Progenitor cell of endocrine pancreas (in vitro differentiated cells): Measurements from ENCODE around the gene TMEM222. TPM values are rescaled to one million over a fixed set of nuclear protein-coding genes. Genes with fewer than 3 reads are reported as not detected.
A peak's percentile ranks its signal among the peaks of the same experiment; 100 is the strongest.

Experiments used
- DNase-seq: peaks from one replicate; pipeline ENCODE4 v3.0.0; 2021; ENCODE audit warnings: low spot score; ENCODE audit not compliant: unreplicated experiment
- H3K27ac Mint-ChIP-seq: 2 replicates; pipeline ENCODE4 v1.8.0; 2021; ENCODE audit warnings: mild to moderate bottlenecking, moderate library complexity, mixed read lengths
- H3K27me3 Mint-ChIP-seq: 2 replicates; pipeline ENCODE4 v1.8.0; 2021; ENCODE audit warnings: mixed read lengths
- H3K36me3 Mint-ChIP-seq: 2 replicates; pipeline ENCODE4 v1.8.0; 2022; ENCODE audit warnings: mixed read lengths; ENCODE audit not compliant: insufficient read depth
- H3K4me1 Mint-ChIP-seq: 2 replicates; pipeline ENCODE4 v1.8.0; 2021; ENCODE audit warnings: low read depth, mixed read lengths
- H3K4me3 Mint-ChIP-seq: 2 replicates; pipeline ENCODE4 v1.8.0; 2021; ENCODE audit warnings: low read depth, mild to moderate bottlenecking, moderate library complexity, mixed read lengths
- H3K9me3 Mint-ChIP-seq: 2 replicates; pipeline ENCODE4 v1.8.0; 2021; ENCODE audit warnings: low read depth, mixed read lengths
- total RNA-seq: library from RNA; stranded (reverse); gene quantifications from 2 replicates; pipeline ENCODE4 v1.2.1, GENCODE V29; 2021
- TF ChIP-seq, protein P1 (sequence below): fragments of 200-600 bp; sonication (generic); IDR thresholded peaks from one replicate; pipeline ENCODE4 v1.5.0; 2021; ENCODE audit warnings: antibody characterized with exemption, mild to moderate bottlenecking; ENCODE audit not compliant: unreplicated experiment

The TMEM222 gene
- total RNA-seq, 1 donor from 2014 or later = 37.1 TPM

DNA sequence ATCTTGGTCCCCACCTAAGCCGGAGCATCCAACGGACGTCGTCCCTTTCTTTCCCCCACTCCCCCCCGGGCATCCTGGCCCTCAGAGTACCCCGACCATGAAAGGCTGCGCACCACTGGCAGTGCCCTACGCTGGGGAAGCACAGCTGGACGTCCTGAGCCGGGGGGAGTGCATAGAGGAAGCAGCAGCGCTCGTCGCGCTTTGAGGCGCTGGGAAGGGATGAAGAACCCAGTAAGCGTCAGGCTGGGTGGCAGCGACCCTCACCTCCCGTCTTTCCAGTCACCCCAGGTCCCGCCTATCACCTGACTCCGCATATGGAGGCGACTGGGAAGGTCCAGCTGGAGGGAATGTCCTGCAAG lies 39.1 kb downstream of the TMEM222 start:
- TF ChIP-seq, protein P1, sequence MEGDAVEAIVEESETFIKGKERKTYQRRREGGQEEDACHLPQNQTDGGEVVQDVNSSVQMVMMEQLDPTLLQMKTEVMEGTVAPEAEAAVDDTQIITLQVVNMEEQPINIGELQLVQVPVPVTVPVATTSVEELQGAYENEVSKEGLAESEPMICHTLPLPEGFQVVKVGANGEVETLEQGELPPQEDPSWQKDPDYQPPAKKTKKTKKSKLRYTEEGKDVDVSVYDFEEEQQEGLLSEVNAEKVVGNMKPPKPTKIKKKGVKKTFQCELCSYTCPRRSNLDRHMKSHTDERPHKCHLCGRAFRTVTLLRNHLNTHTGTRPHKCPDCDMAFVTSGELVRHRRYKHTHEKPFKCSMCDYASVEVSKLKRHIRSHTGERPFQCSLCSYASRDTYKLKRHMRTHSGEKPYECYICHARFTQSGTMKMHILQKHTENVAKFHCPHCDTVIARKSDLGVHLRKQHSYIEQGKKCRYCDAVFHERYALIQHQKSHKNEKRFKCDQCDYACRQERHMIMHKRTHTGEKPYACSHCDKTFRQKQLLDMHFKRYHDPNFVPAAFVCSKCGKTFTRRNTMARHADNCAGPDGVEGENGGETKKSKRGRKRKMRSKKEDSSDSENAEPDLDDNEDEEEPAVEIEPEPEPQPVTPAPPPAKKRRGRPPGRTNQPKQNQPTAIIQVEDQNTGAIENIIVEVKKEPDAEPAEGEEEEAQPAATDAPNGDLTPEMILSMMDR = no peak
- peaks cover 67% of the 10 kb centered on the region for H3K27me3 Mint-ChIP-seq
- peak overlapping the region; percentile 65 for H3K4me3 Mint-ChIP-seq
- no peaks in the 10 kb centered on the region for H3K36me3 Mint-ChIP-seq
- H3K4me1 Mint-ChIP-seq = peaks cover 6% of the 10 kb centered on the region
- DNase-seq = no peak
- no peaks in the 10 kb centered on the region for H3K9me3 Mint-ChIP-seq
- H3K27ac Mint-ChIP-seq = no peak overlapping the region

DNA sequence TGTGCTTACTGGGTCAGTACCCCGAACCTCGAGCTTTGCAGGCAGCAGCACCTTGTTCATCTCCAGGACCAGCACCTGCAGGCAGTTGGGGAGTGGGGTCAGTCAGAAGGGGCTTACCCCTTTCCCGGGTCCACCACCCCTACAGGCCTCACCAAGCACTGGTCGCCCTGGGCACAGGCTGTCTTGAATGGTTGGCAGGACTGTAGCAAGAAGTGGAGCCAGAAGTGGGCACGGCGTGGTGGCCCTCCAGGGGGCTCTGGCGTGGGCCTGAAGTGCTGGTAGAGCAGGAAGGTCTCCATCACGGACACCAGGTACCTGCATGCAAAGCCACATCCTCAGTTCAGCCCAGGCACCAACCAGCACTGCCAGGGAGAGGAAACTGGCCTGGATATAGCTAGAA lies 39.6 kb downstream of the TMEM222 start:
- no peaks in the 10 kb centered on the region for H3K9me3 Mint-ChIP-seq
- peaks cover 67% of the 10 kb centered on the region for H3K27me3 Mint-ChIP-seq
- peaks cover 6% of the 10 kb centered on the region for H3K4me1 Mint-ChIP-seq
- no peak overlapping the region for H3K4me3 Mint-ChIP-seq
- H3K27ac Mint-ChIP-seq = no peak overlapping the region
- TF ChIP-seq, protein P1 = no peak
- DNase-seq = no peak
- H3K36me3 Mint-ChIP-seq = no peaks in the 10 kb centered on the region

DNA sequence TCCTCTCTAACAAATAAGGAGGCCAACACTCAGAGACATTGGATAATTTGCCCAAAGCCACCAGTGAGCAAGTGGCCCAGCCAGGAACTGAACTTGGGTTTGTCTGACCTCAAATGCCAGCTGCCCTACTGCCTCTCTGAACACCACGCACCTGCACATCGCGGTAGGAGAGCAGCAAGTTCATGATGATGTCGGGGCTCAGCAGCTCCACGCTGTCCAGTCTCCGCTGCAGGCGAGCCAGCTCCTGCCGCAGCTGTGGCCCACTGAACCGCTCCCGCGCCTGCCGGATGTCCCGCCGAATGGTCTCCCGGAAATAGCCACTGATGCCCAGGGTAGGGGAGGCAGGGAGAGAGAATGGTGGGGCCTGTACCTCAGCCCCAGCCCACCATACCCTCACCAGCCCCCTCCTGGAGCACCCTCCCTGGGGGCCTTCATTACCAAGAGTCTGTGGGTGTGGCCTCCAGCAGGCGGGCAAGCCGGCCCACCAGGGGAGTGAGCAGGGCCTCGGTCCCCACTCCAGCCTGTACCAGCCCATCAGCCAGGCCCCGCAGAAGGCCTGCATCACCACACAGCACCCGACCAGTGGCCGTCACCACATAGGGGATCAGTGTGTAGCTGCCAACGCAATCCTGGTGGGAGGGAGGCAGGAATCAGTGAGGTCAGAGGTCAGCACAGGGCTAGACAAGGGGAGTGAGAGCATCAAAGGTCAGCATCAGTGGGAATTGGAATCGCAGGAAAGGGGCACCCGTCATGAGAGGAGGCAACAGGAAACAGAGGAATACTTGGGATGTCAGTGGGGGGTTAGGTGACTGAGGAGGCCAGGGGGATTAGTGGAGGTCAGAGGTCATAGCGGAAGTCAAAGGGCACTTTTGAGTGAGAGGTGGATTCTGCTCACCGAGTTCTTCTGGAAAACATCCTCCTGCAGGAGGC lies 42.1 kb downstream of the TMEM222 start:
- no peak for DNase-seq
- Mint-ChIP-seq H3K4me3 (no peak overlapping the region), H3K36me3 (no peaks in the 10 kb centered on the region), H3K27ac (no peak overlapping the region), H3K9me3 (no peaks in the 10 kb centered on the region), H3K27me3 (peaks cover 66% of the 10 kb centered on the region), H3K4me1 (peaks cover 7% of the 10 kb centered on the region)
- TF ChIP-seq, protein P1 = no peak

DNA sequence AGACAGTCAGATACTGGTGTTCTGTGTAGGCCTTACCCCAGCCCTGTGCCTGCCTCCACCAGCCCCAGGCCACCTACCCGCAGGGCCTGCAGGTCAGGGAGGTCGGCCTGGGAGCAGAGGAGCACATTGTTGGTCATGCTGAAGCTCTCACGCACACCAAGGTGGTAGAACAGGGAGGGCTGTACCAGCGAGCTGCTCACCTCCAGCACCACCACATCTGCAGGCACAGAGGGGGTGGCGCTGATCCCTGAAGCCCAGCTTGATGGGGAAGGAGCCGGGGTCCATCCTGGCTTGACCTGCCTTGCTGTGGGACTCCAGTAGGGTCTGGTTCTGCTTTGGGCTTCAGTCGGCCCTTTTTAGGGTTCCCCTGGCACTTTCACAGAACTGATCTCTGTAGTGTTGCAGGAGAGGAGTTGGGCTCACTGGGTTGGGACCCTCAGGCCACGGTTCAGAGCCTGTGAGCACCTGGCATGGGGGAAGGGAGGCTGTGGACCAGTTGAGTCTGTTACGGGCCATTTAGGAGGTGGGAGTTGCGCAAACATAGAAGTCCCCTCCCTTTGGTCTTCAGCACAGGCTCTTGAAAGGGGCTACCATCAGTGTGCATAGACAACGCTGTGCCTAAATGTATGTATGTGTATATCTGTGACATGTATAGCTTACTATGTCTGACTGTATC lies 42.9 kb downstream of the TMEM222 start:
- no peak for DNase-seq
- peaks cover 6% of the 10 kb centered on the region for H3K4me1 Mint-ChIP-seq
- TF ChIP-seq, protein P1 = no peak
- H3K9me3 Mint-ChIP-seq = no peaks in the 10 kb centered on the region
- H3K4me3 Mint-ChIP-seq = no peak overlapping the region
- no peak overlapping the region for H3K27ac Mint-ChIP-seq
- H3K27me3 Mint-ChIP-seq = peaks cover 64% of the 10 kb centered on the region
- H3K36me3 Mint-ChIP-seq = no peaks in the 10 kb centered on the region

DNA sequence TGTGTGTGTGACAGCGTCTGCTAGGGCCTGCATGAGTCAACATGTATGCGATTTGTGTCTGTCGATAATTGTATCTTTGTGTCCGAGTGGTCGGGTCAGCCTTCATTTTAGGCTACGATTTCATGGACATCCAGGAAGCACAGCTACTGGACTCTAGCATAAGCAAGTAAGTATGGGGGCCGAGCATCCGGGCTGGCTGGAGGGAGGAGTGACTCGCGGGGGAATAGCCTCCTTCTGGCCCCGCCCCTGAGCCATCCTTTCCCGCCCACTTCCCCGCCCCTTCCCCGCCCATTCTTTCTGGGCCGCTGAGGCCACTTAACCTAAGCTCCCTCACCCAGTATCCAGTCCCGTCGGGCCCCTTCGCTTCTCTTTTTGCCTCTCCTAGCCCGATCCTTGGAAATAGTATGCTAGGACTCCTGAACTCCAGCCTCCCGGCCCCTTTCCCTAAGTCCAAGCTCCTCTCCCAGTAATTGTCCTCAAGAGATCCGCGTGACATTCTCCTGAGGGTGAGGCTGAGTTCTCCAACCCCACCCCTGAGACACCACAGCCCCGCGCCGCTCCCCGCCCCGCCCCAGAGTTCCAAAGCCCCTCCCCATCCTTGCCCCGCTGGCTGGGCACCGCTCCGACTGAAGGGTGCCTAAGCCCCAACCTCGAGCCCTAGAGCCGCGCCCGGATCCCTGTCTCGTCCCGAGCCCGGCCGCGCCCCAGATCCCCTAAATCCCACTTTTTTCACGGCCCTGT lies 43.6 kb downstream of the TMEM222 start:
- Mint-ChIP-seq H3K4me1 (peaks cover 4% of the 10 kb centered on the region), H3K9me3 (no peaks in the 10 kb centered on the region), H3K36me3 (no peaks in the 10 kb centered on the region), H3K27me3 (peaks cover 60% of the 10 kb centered on the region), H3K27ac (peak overlapping the region; percentile 86), H3K4me3 (peak overlapping the region; percentile 69)
- peak; percentile 60 for DNase-seq
- TF ChIP-seq, protein P1 = no peak
